GM23338 (cell line): ENCODE results near the gene KAT6B. TPM values are rescaled to one million over a fixed set of nuclear protein-coding genes. Genes with fewer than 3 reads are reported as not detected.

Experiments
- ATAC-seq: fragments of 200-7000 bp; cut with Tn5 transposase; 3 replicates; pipeline ENCODE4 v1.9.1; 2020
- DNase-seq: peaks from one replicate; pipeline ENCODE4 v3.0.0-alpha.2; 2015; ENCODE audit warnings: low spot score
- H2AFZ ChIP-seq: fragments of 200-600 bp; sonication (generic); 2 replicates; pipeline ENCODE4 v1.8.0; 2016; ENCODE audit warnings: antibody characterized with exemption, mild to moderate bottlenecking, moderate library complexity
- H3F3A ChIP-seq: fragments of 200-600 bp; sonication (generic); replicated peaks from 2 replicates; pipeline ENCODE4 v1.8.0; 2017; ENCODE audit warnings: antibody characterized with exemption, mixed run types, low read depth
- H3K27ac ChIP-seq: fragments of 200-600 bp; sonication (generic); 2 replicates; pipeline ENCODE4 v1.6.1; 2016; ENCODE audit warnings: low read depth
- H3K27me3 ChIP-seq: fragments of 200-600 bp; sonication (generic); 2 replicates; pipeline ENCODE4 v1.8.0; 2016; ENCODE audit warnings: mild to moderate bottlenecking, mixed run types, moderate library complexity; ENCODE audit not compliant: insufficient read depth
- H3K36me3 ChIP-seq: fragments of 200-600 bp; sonication (generic); 2 replicates; pipeline ENCODE4 v1.8.0; 2016; ENCODE audit warnings: mild to moderate bottlenecking; ENCODE audit not compliant: insufficient read depth
- H3K4me1 ChIP-seq: fragments of 200-600 bp; sonication (generic); 2 replicates; pipeline ENCODE4 v1.8.0; 2016; ENCODE audit warnings: mild to moderate bottlenecking, moderate library complexity; ENCODE audit not compliant: insufficient read depth
- H3K4me2 ChIP-seq: fragments of 200-600 bp; sonication (generic); 2 replicates; pipeline ENCODE4 v1.7.1; 2017; ENCODE audit warnings: mixed run types
- H3K4me3 ChIP-seq: fragments of 200-600 bp; sonication (generic); 2 replicates; pipeline ENCODE4 v1.6.1; 2016; ENCODE audit warnings: mixed run types
- H3K79me2 ChIP-seq: fragments of 200-600 bp; sonication (generic); replicated peaks from 2 replicates; pipeline ENCODE4 v1.8.0; 2017; ENCODE audit warnings: mild to moderate bottlenecking; ENCODE audit not compliant: insufficient read depth
- H3K9me2 ChIP-seq: fragments of 200-600 bp; sonication (generic); 2 replicates; pipeline ENCODE4 v1.8.0; 2017; ENCODE audit not compliant: insufficient read depth
- H4K20me1 ChIP-seq: fragments of 200-600 bp; sonication (generic); replicated peaks from 2 replicates; pipeline ENCODE4 v1.8.0; 2017; ENCODE audit warnings: mild to moderate bottlenecking; ENCODE audit not compliant: insufficient read depth
- H3K27ac Mint-ChIP-seq: 2 replicates; pipeline ENCODE4 v1.8.0; 2020; ENCODE audit warnings: inconsistent platforms, mild to moderate bottlenecking, moderate library complexity, mixed read lengths
- H3K27me3 Mint-ChIP-seq: 3 replicates; pipeline ENCODE4 v1.8.0; 2022; ENCODE audit warnings: low read depth, mild to moderate bottlenecking, moderate library complexity, mixed read lengths, inconsistent platforms; ENCODE audit not compliant: insufficient read depth, poor library complexity
- H3K36me3 Mint-ChIP-seq: 3 replicates; pipeline ENCODE4 v1.8.0; 2021; ENCODE audit warnings: low read depth, mild to moderate bottlenecking, inconsistent platforms, moderate library complexity, mixed read lengths
- H3K4me1 Mint-ChIP-seq: 3 replicates; pipeline ENCODE4 v1.8.0; 2020; ENCODE audit warnings: mild to moderate bottlenecking, inconsistent platforms, mixed read lengths
- H3K4me3 Mint-ChIP-seq: 3 replicates; pipeline ENCODE4 v1.8.0; 2021; ENCODE audit warnings: moderate library complexity, mild to moderate bottlenecking, inconsistent platforms, mixed read lengths
- H3K9me3 Mint-ChIP-seq: 3 replicates; pipeline ENCODE4 v1.8.0; 2020; ENCODE audit warnings: moderate library complexity, mild to moderate bottlenecking, inconsistent platforms, mixed read lengths
- CREB1 ChIP-seq: fragments of 250-450 bp; sonication (Bioruptor Pico); IDR thresholded peaks from 2 replicates; pipeline ENCODE4 v1.5.0; 2020; ENCODE audit warnings: low read depth, mild to moderate bottlenecking, moderate library complexity
- EZH2 ChIP-seq: fragments of 200-600 bp; sonication (generic); IDR thresholded peaks from one replicate; pipeline ENCODE4 v1.8.0; 2017; ENCODE audit warnings: antibody characterized with exemption, mild to moderate bottlenecking, low read depth; ENCODE audit not compliant: unreplicated experiment
- EZH2phosphoT487 ChIP-seq: fragments of 200-600 bp; sonication (generic); IDR thresholded peaks from one replicate; pipeline ENCODE4 v1.8.1; 2018; ENCODE audit warnings: antibody characterized with exemption; ENCODE audit not compliant: unreplicated experiment
- STAT1 ChIP-seq: IDR thresholded peaks from one replicate; pipeline ENCODE4 v1.6.1; 2016; ENCODE audit warnings: antibody characterized with exemption; ENCODE audit not compliant: unreplicated experiment
- ZNF114 ChIP-seq: fragments of 250-450 bp; sonication (Bioruptor Pico); IDR thresholded peaks from 2 replicates; pipeline ENCODE4 v1.5.0; 2020; ENCODE audit warnings: mild to moderate bottlenecking, moderate library complexity
- polyA plus RNA-seq: library from polyadenylated mRNA; unstranded; fragments of >200 nt; fragmentation: Nextera tagmentation; extraction: Ambion mirVana; gene quantifications from 2 replicates; pipeline ENCODE4 v1.2.1, GENCODE V29; 2016
- total RNA-seq: library from RNA; depleted of rRNA; stranded (reverse); fragments of >200 nt; shearing (Covaris generic); gene quantifications from 2 replicates; pipeline ENCODE4 v1.2.3, GENCODE V29; 2014
- TF ChIP-seq, protein P1 (sequence below), 2 experiments: fragments of 200-600 bp in 1 of 2; sonication (generic) in 1 of 2; conservative IDR thresholded peaks; 2 replicates each; pipeline versions ENCODE4 v1.5.1 to v1.6.1; 2016 to 2017; ENCODE audit warnings: antibody characterized with exemption in 2 of 2, low read depth in 2 of 2, mild to moderate bottlenecking in 2 of 2, moderate library complexity in 1 of 2
- TF ChIP-seq, protein P2 (sequence below): IDR thresholded peaks from 2 replicates; pipeline ENCODE4 v1.6.1; 2016; ENCODE audit warnings: antibody characterized with exemption

Gene KAT6B
- total and polyA plus RNA-seq, 2 experiments from 2014 or later: 21.3 to 31.4 TPM

GRCh38 chr10:74846958-74847357 lies 20.6 kb downstream of the KAT6B start:
- ATAC-seq: no peak
- DNase-seq: no peak
- H2AFZ ChIP-seq: no peak overlapping the region
- peaks cover 10% of the 10 kb centered on the region for H4K20me1 ChIP-seq
- no peak overlapping the region for H3K27ac ChIP-seq
- H3K36me3 ChIP-seq: no peaks in the 10 kb centered on the region; the same call in 1 of the 2 replicates
- Mint-ChIP-seq H3K4me3 (no peak overlapping the region), H3K27ac (no peak overlapping the region), H3K4me1 (peaks cover 7% of the 10 kb centered on the region; the same call in 2 of the 3 replicates), H3K27me3 (peaks cover 4% of the 10 kb centered on the region), H3K36me3 (peaks cover 24% of the 10 kb centered on the region), H3K9me3 (no peaks in the 10 kb centered on the region)
- no peak overlapping the region for H3K4me2 ChIP-seq
- peaks cover 86% of the 10 kb centered on the region for H3K79me2 ChIP-seq
- no peak for TF ChIP-seq CREB1 (CRISPR knock-in tag)
- no peak for TF ChIP-seq EZH2phosphoT487
- TF ChIP-seq, protein P1, sequence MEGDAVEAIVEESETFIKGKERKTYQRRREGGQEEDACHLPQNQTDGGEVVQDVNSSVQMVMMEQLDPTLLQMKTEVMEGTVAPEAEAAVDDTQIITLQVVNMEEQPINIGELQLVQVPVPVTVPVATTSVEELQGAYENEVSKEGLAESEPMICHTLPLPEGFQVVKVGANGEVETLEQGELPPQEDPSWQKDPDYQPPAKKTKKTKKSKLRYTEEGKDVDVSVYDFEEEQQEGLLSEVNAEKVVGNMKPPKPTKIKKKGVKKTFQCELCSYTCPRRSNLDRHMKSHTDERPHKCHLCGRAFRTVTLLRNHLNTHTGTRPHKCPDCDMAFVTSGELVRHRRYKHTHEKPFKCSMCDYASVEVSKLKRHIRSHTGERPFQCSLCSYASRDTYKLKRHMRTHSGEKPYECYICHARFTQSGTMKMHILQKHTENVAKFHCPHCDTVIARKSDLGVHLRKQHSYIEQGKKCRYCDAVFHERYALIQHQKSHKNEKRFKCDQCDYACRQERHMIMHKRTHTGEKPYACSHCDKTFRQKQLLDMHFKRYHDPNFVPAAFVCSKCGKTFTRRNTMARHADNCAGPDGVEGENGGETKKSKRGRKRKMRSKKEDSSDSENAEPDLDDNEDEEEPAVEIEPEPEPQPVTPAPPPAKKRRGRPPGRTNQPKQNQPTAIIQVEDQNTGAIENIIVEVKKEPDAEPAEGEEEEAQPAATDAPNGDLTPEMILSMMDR (conservative IDR thresholded peaks at IDR 0.05; ENCODE audit: low read depth in 2 of 2): no peak
- TF ChIP-seq, protein P2, sequence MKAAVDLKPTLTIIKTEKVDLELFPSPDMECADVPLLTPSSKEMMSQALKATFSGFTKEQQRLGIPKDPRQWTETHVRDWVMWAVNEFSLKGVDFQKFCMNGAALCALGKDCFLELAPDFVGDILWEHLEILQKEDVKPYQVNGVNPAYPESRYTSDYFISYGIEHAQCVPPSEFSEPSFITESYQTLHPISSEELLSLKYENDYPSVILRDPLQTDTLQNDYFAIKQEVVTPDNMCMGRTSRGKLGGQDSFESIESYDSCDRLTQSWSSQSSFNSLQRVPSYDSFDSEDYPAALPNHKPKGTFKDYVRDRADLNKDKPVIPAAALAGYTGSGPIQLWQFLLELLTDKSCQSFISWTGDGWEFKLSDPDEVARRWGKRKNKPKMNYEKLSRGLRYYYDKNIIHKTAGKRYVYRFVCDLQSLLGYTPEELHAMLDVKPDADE: no peak
- no peak for TF ChIP-seq EZH2
- TF ChIP-seq STAT1: no peak
- no peaks in the 10 kb centered on the region for H3K9me2 ChIP-seq
- peaks cover 6% of the 10 kb centered on the region for H3K4me1 ChIP-seq
- H3K4me3 ChIP-seq: no peak overlapping the region
- H3F3A ChIP-seq: no peaks in the 10 kb centered on the region
- no peaks in the 10 kb centered on the region for H3K27me3 ChIP-seq

DNA sequence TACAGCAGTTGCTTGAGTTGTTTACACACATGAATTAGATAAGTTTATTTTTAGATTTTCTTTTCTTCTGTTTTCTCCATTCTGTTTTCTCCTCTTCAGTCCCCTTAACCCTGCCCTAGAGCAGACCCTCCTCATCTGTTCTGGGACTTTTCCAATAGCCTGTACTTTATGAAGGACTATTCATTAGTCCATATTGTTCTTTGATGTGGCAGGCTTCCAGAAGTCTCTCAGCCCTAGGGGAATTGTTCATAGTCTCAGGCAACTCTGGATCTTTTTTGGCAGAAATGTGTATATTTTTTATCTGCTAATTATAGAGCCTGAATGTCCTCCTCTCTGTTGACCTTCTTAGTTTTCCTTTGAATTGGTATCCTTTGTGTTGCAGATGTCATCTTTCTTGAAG lies 25.4 kb downstream of the KAT6B start:
- peaks cover 25% of the 10 kb centered on the region for H3K4me1 Mint-ChIP-seq
- Histone ChIP-seq H3K4me3 (no peak overlapping the region), H3K4me2 (no peak overlapping the region), H2AFZ (no peak overlapping the region), H3K79me2 (peaks cover 100% of the 10 kb centered on the region), H4K20me1 (peaks cover 12% of the 10 kb centered on the region; the same call in 1 of the 2 replicates), H3K27me3 (no peaks in the 10 kb centered on the region), H3K9me2 (no peaks in the 10 kb centered on the region), H3K36me3 (no peaks in the 10 kb centered on the region), H3K27ac (no peak overlapping the region), H3F3A (no peaks in the 10 kb centered on the region), H3K4me1 (peaks cover 21% of the 10 kb centered on the region)
- no peak overlapping the region for H3K27ac Mint-ChIP-seq
- H3K9me3 Mint-ChIP-seq: peaks cover 5% of the 10 kb centered on the region; the same call in 1 of the 3 replicates
- H3K36me3 Mint-ChIP-seq: peaks cover 10% of the 10 kb centered on the region; the same call in 2 of the 3 replicates
- TF ChIP-seq, protein P1 (conservative IDR thresholded peaks at IDR 0.05; ENCODE audit: low read depth in 2 of 2): no peak
- TF ChIP-seq EZH2phosphoT487: no peak
- TF ChIP-seq, protein P2: no peak
- TF ChIP-seq ZNF114: no peak
- no peak for TF ChIP-seq CREB1 (CRISPR knock-in tag)
- H3K27me3 Mint-ChIP-seq: peaks cover 4% of the 10 kb centered on the region
- DNase-seq (no peak), ATAC-seq (no peak)
- no peak overlapping the region for H3K4me3 Mint-ChIP-seq
